Panc1 (cell line): ENCODE data around the gene CAPN10. TPM values are rescaled to one million over a fixed set of nuclear protein-coding genes. Genes with fewer than 3 reads are reported as not detected.

Source experiments
- ATAC-seq: fragments of 200-7000 bp; cut with Tn5 transposase; 2 replicates; pipeline ENCODE4 v1.9.1; 2020; ENCODE audit warnings: mild to moderate bottlenecking, moderate library complexity
- BruUV-seq: library from RNA; stranded (reverse); fragments of 400-500 nt; replicated peaks from 2 replicates; lab custom pipeline; 2021; lab: Mats Ljungman, UMichigan
- CTCF ChIA-PET: fragments of 300-600 bp; sonication (Branson Sonifier 250); formaldehyde crosslinking; loops from one replicate; lab custom pipeline; 2022; ENCODE audit warnings: antibody characterized with exemption; lab: Charles Lee
- POLR2A ChIA-PET: fragments of 300-600 bp; sonication (Branson Sonifier 250); formaldehyde crosslinking; loops from one replicate; lab custom pipeline; 2022; ENCODE audit warnings: antibody characterized with exemption; lab: Charles Lee
- DNase-seq: peaks from one replicate; pipeline ENCODE4 v3.0.0-alpha.2; 2010; ENCODE audit warnings: low read depth, low spot score
- H3K27ac ChIP-seq: 2 replicates; pipeline ENCODE4 v1.5.1; 2011; ENCODE audit warnings: mild to moderate bottlenecking, low read length, inconsistent platforms
- H3K27me3 ChIP-seq: fragments of 200-500 bp; sonication (Bioruptor generic); 2 replicates; pipeline ENCODE4 v1.6.0; 2014; ENCODE audit warnings: low read length, inconsistent platforms; ENCODE audit not compliant: control insufficient read depth, insufficient read depth
- H3K36me3 ChIP-seq: fragments of 200-500 bp; sonication (Bioruptor generic); 2 replicates; pipeline ENCODE4 v1.5.1; 2014; ENCODE audit warnings: inconsistent platforms, mild to moderate bottlenecking, low read length, moderate library complexity; ENCODE audit not compliant: control insufficient read depth, insufficient read depth
- H3K4me1 ChIP-seq: 2 replicates; pipeline ENCODE4 v1.5.1; 2011; ENCODE audit warnings: inconsistent platforms, mild to moderate bottlenecking, low read length, moderate library complexity; ENCODE audit not compliant: control insufficient read depth, insufficient read depth
- H3K4me3 ChIP-seq, 2 experiments: 2 replicates each; pipeline ENCODE4 v1.5.1; 2011 to 2012; ENCODE audit warnings: low read depth in 2 of 2, low read length in 2 of 2, mild to moderate bottlenecking in 2 of 2, inconsistent platforms in 1 of 2, moderate library complexity in 1 of 2
- H3K9me3 ChIP-seq: fragments of 200-500 bp; sonication (Bioruptor generic); 2 replicates; pipeline ENCODE4 v1.5.1; 2014; ENCODE audit warnings: low read depth, mild to moderate bottlenecking, inconsistent platforms, low read length, moderate library complexity; ENCODE audit not compliant: control insufficient read depth, insufficient read depth
- CTCF ChIP-seq: fragments of 450-650 bp; IDR thresholded peaks from 2 replicates; pipeline ENCODE4 v1.5.1; 2017; ENCODE audit warnings: mild to moderate bottlenecking
- POLR2AphosphoS5 ChIP-seq: IDR thresholded peaks from 2 replicates; pipeline ENCODE4 v1.6.1; 2012; ENCODE audit warnings: mild to moderate bottlenecking, low read depth, low read length, moderate library complexity
- SIN3A ChIP-seq: IDR thresholded peaks from 2 replicates; pipeline ENCODE4 v1.6.1; 2012; ENCODE audit warnings: low read depth, mild to moderate bottlenecking, low read length, moderate library complexity, borderline replicate concordance; ENCODE audit not compliant: insufficient read depth
- TCF7L2 ChIP-seq: IDR thresholded peaks from 2 replicates; pipeline ENCODE4 v1.6.1; 2011; ENCODE audit warnings: mild to moderate bottlenecking, low read depth, low read length, inconsistent platforms
- in situ Hi-C: cut with HindIII; loops from 2 replicates; pipeline ENCODE4 v1.10.0; 2016; ENCODE audit warnings: low sequenced_read_pairs, low pct_unique_long_range_greater_than_20kb
- intact Hi-C: fragments of 100-400 bp; cut with micrococcal nuclease; formaldehyde crosslinking; loops from one replicate; pipeline ENCODE4 v1.10.0; 2022; ENCODE audit not compliant: unreplicated experiment
- total RNA-seq: library from RNA; stranded (reverse); gene quantifications from one replicate; pipeline ENCODE4 v1.2.1, GENCODE V29; 2021; ENCODE audit not compliant: unreplicated experiment
- TF ChIP-seq, protein P1 (sequence below), 2 experiments: IDR thresholded peaks; 2 replicates each; pipeline ENCODE4 v1.6.1; 2011 to 2012; ENCODE audit warnings: low read depth in 2 of 2, control low read depth in 1 of 2, low read length in 1 of 2, mild to moderate bottlenecking in 1 of 2, moderate library complexity in 1 of 2; ENCODE audit not compliant: insufficient read depth in 1 of 2

The CAPN10 gene
- total RNA-seq, 1 experiment from 2014 or later: 38.6 TPM

DNA sequence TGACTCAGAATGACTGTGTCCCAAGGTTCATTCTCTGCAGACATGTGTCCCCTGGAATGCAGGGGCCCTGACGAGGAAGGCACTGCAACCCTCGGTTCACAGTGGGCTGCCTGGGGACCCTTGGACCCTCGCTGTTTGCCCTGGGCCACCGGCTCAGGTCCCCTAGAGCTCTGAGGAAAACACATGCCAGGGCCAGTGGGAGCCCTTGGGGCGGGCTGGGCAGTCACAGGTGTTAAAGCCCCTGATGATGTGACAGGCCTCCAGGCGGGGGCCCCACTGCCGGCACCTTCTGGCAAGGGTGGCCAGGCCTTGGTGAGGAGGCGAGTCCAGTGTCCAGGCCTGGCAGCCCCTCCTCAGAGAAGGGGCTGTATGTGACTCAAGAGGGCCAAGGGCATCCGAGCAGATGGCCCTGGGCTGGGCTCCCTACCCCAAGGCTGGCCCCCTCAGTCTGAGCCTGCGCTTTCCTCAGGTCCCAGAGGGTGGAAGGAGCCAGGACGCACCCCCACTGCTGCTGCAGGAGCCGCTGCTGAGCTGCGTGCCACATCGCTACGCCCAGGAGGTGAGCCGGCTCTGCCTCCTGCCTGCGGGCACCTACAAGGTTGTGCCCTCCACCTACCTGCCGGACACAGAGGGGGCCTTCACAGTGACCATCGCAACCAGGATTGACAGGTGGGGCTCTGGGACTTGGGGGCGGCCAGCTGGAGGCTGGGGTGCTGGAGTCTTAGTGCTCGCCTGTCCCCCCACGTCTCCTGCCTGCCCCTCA, 11.1 kb downstream of the CAPN10 start:
- ChIA-PET CTCF (no interaction called here), POLR2A (no interaction called here)
- ATAC-seq (no peak), DNase-seq (no peak)
- H3K9me3 ChIP-seq: no peaks in the 10 kb centered on the region
- in situ Hi-C loops (no loop called here), intact Hi-C loops (no loop called here)
- no peaks in the 10 kb centered on the region for H3K36me3 ChIP-seq
- no peak overlapping the region for H3K4me3 ChIP-seq
- no TSS peak for BruUV-seq
- TF ChIP-seq CTCF (no peak), TCF7L2 (no peak), SIN3A (no peak), POLR2AphosphoS5 (no peak)
- TF ChIP-seq, protein P1, sequence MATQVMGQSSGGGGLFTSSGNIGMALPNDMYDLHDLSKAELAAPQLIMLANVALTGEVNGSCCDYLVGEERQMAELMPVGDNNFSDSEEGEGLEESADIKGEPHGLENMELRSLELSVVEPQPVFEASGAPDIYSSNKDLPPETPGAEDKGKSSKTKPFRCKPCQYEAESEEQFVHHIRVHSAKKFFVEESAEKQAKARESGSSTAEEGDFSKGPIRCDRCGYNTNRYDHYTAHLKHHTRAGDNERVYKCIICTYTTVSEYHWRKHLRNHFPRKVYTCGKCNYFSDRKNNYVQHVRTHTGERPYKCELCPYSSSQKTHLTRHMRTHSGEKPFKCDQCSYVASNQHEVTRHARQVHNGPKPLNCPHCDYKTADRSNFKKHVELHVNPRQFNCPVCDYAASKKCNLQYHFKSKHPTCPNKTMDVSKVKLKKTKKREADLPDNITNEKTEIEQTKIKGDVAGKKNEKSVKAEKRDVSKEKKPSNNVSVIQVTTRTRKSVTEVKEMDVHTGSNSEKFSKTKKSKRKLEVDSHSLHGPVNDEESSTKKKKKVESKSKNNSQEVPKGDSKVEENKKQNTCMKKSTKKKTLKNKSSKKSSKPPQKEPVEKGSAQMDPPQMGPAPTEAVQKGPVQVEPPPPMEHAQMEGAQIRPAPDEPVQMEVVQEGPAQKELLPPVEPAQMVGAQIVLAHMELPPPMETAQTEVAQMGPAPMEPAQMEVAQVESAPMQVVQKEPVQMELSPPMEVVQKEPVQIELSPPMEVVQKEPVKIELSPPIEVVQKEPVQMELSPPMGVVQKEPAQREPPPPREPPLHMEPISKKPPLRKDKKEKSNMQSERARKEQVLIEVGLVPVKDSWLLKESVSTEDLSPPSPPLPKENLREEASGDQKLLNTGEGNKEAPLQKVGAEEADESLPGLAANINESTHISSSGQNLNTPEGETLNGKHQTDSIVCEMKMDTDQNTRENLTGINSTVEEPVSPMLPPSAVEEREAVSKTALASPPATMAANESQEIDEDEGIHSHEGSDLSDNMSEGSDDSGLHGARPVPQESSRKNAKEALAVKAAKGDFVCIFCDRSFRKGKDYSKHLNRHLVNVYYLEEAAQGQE (IDR thresholded peaks at IDR 0.05; ENCODE audit: insufficient read depth in 1 of 2, low read depth in 2 of 2, low read length in 1 of 2): no peak
- no peaks in the 10 kb centered on the region for H3K27me3 ChIP-seq
- H3K27ac ChIP-seq: no peak overlapping the region
- H3K4me1 ChIP-seq: no peaks in the 10 kb centered on the region

GRCh38 chr2:240598311-240598911, 11.9 kb downstream of the CAPN10 start:
- POLR2A ChIA-PET: no interaction called here
- Histone ChIP-seq H3K27ac (no peak overlapping the region), H3K27me3 (no peaks in the 10 kb centered on the region), H3K36me3 (no peaks in the 10 kb centered on the region), H3K4me3 (no peak overlapping the region), H3K4me1 (no peaks in the 10 kb centered on the region), H3K9me3 (no peaks in the 10 kb centered on the region)
- DNase-seq (no peak), ATAC-seq (no peak)
- BruUV-seq: no TSS peak
- intact Hi-C loops (no loop called here), in situ Hi-C loops (no loop called here)
- TF ChIP-seq SIN3A: no peak
- no peak for TF ChIP-seq POLR2AphosphoS5
- TF ChIP-seq TCF7L2: no peak
- TF ChIP-seq, protein P1 (IDR thresholded peaks at IDR 0.05; ENCODE audit: insufficient read depth in 1 of 2, low read depth in 2 of 2, low read length in 1 of 2): no peak
- TF ChIP-seq CTCF: no peak
- CTCF ChIA-PET: no interaction called here
